Lower leg skin (tissue), 4 donors: ENCODE data around the gene DESI2. TPM values are rescaled to one million over a fixed set of nuclear protein-coding genes. Genes with fewer than 3 reads are reported as not detected.
"Not testable (repeated sequence)": the region's sequence is repeated elsewhere in the genome, so short reads cannot be mapped to it uniquely, and the experiment has no call there.

Source experiments
- DNase-seq, 2 donors: peaks; one replicate each; pipeline ENCODE4 v3.0.0-alpha.2; 2019; ENCODE audit warnings: low spot score in 2 of 2
- H3K4me3 ChIP-seq: fragments of 200-600 bp; sonication (generic); 2 replicates; pipeline ENCODE4 v1.5.1; 2017; ENCODE audit warnings: mild to moderate bottlenecking, low read depth; ENCODE audit not compliant: poor library complexity, severe bottlenecking
- CTCF ChIP-seq, 3 donors: fragments of 450-650 bp; IDR thresholded peaks; one replicate each; pipeline ENCODE4 v1.5.1; 2016; ENCODE audit warnings: antibody characterized with exemption in 3 of 3, mild to moderate bottlenecking in 3 of 3, moderate library complexity in 2 of 3
- POLR2A ChIP-seq, 2 donors: fragments of 450-650 bp; IDR thresholded peaks; one replicate each; pipeline ENCODE4 v1.6.1; 2016 to 2017; ENCODE audit warnings: antibody characterized with exemption in 2 of 2, mild to moderate bottlenecking in 1 of 2, moderate library complexity in 1 of 2
- WGBS, 2 donors: methylation state at CpG; one replicate each; pipeline ENCODE4 v1.1.5; 2018; 5-methylcytosine and 5-hydroxymethylcytosine counted together
- intact Hi-C: fragments of 100-400 bp; cut with DNase I; formaldehyde crosslinking; loops from one replicate; pipeline ENCODE4 v1.15.0; 2023; ENCODE audit warnings: low total_unique reads
- total RNA-seq, 4 donors: library from RNA; depleted of rRNA; stranded (reverse); fragments of >200 nt; gene quantifications; one replicate each; pipeline ENCODE4 v1.1.0, GENCODE V29; 2016

Gene DESI2
- total RNA-seq, 4 donors from 2014 or later = 25.2 to 30.2 (median 29.9) TPM

- no peak overlapping the region for H3K4me3 ChIP-seq
- 88 to 89% methylated on average over 3 of the region's 3 CpGs for WGBS, 2 donors
- TF ChIP-seq POLR2A (IDR thresholded peaks at IDR 0.05) (no peak), CTCF (IDR thresholded peaks at IDR 0.05) (no peak)
- intact Hi-C loops = no loop called here
- DNase-seq = no peak
Observed at GRCh38 chr1:244657421-244657820, 4.5 kb downstream of the DESI2 start.

DNA sequence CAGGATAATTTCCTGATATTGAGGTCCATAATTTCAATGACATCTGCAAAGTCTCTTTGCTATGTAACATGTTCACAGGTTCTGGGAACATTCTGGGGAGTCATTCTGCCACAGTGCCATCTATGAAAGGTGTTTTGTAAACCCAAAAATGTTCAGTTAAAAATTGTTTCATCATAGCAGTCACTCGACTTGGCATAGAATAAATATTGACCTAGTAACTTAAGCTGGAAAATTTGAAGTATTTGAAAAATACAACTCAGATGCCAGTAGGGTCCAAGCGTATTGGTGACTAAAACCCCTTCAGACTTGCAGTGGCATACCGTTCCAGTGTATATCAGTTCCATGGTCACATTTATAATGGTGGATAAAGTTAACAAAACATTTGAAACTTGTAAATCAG is 6.8 kb downstream of the DESI2 start:
- intact Hi-C loops = no loop called here
- no peak for DNase-seq
- TF ChIP-seq CTCF (IDR thresholded peaks at IDR 0.05) = no peak
- no peak for TF ChIP-seq POLR2A (IDR thresholded peaks at IDR 0.05)
- H3K4me3 ChIP-seq = no peak overlapping the region
- 76 to 85% methylated on average over 3 of the region's 3 CpGs for WGBS, 2 donors

DNA sequence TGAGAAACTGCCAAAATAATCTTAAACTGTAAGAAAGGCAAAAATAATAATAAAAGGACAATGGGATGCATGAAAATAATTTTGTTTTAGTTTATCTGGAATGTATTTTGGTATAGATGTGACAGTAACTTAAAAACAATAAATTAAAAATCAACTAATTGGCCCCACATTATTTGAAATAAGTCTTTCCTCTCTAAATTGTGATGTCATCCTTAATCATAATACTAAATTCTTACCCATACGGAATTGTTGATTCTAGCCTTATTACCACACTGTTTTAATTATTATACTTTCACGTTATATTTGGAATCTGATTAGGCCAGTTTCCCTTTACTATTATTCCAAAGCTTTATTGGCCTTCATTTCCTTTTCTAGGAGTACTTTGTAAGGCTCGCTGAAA is 7.7 kb downstream of the DESI2 start:
- intact Hi-C loops = no loop called here
- 84 to 94% methylated on average over 3 of the region's 3 CpGs for WGBS, 2 donors
- TF ChIP-seq POLR2A (IDR thresholded peaks at IDR 0.05) = no peak
- no peak for TF ChIP-seq CTCF (IDR thresholded peaks at IDR 0.05)
- H3K4me3 ChIP-seq = no peak overlapping the region
- no peak for DNase-seq

- H3K4me3 ChIP-seq, DNase-seq, intact Hi-C loops: not testable (repeated sequence)
- 99 to 100% methylated on average over 2 to 4 of the region's 4 CpGs for WGBS, 2 donors
Observed at GRCh38 chr1:244661569-244662312, 8.8 kb downstream of the DESI2 start.

DNA sequence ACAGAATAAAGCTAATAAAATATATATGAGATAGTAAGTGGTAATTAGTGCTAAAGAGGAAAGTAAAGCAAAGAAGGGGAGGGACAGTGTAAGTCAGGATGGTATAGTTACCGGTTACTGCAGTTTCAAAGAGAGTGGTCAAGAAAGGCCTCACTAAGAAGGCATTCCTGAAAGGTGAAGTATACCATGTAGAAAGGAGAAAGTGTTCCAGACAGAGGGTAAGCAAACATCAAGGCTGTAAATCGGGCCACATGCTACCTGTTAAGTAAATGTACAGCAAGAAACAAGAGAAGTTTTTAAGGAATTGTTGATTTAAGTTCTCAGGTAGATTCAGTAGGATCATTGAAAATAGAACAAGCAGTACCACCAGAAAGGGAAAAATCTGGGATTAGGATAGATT is 9.7 kb downstream of the DESI2 start:
- TF ChIP-seq POLR2A (IDR thresholded peaks at IDR 0.05) = no peak
- intact Hi-C loops = no loop called here
- H3K4me3 ChIP-seq = no peak overlapping the region
- 92 to 93% methylated on average over 2 of the region's 2 CpGs for WGBS, 2 donors
- no peak for DNase-seq

DNA sequence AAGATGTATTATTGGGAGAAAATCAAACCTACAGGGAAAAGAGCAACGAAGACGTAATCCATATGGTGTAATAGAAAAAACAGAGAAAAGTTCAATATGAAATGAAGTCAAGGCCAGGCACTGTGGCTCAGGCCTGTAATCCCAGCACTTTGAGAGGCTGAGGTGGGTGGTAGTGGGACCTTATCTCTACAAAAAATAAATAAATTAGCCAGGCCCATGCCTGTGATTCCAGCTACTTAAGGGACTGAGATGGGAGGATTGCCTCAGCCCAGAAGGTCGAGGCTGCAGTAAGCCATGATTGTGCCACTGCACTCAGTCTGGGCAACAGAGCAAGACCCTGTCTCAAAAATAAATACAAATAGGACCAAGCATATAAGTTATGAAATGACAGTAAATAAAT is 11.4 kb downstream of the DESI2 start:
- intact Hi-C loops = no loop called here
- no peak for DNase-seq
- no peak overlapping the region for H3K4me3 ChIP-seq
- TF ChIP-seq CTCF (IDR thresholded peaks at IDR 0.05) = no peak
- no peak for TF ChIP-seq POLR2A (IDR thresholded peaks at IDR 0.05)
- WGBS, 2 donors = 96% methylated on average over 3 of the region's 3 CpGs

DNA sequence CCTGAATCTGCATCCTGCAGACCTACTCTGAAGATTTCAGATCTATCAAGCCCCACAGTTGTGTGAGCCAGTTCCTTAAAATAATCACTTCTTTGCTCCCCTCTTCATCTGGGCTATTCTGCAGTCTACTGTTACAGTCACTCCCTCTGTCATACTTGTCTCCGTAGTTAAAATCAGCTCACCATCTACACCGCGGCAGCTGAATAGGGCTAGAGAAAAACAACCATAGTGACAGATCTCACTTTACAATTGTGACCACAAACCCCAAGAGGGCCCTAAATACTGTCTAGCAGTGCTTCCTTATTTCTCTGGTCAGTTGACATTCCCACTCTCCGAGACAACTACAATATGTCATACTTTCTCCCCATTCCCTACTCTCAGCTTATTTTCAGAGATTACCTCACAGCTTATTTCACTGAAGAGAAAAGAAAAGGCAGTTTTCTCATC is 12.9 kb downstream of the DESI2 start:
- TF ChIP-seq CTCF (IDR thresholded peaks at IDR 0.05) = no peak
- no peak for TF ChIP-seq POLR2A (IDR thresholded peaks at IDR 0.05)

DNA sequence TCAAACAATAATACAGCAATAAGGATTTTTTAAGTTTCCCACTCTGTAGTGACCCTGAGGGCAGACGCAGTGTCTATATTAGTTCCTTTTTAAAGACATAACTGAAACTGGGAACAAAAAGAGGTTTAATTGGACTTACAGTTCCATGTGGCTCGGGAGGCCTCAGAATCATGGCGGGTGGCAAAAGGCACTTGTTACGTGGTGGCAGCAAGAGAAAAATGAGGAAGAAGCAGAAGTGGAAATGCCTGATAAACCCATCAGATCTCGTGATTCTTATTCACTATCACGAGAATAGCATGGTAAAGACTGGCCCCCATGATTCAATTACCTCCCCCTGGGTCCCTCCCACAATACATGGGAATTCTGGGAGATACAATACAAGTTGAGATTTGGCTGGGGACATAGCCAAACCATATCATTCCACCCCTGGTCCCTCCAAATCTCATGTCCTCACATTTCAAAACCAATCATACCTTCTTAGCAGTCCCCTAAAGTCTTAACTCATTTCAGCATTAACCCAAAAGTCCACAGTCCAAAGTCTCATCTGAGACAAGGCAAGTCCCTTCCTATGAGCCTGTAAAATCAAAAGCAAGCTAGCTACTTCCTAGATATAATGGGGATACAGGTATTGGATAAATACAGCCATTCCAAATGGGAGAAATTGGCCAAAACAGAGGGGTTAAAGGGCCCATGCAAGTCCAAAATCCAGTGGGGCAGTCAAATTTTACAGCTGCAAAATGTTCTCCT is 13.9 kb downstream of the DESI2 start:
- intact Hi-C loops, DNase-seq, H3K4me3 ChIP-seq: not testable (repeated sequence)
- WGBS, 2 donors = 85 to 95% methylated on average over 6 of the region's 6 CpGs

More for the DNA sequence above, 12.9 kb downstream of the DESI2 start:
- intact Hi-C loops = no loop called here
- H3K4me3 ChIP-seq = no peak overlapping the region
- no peak for DNase-seq
- WGBS, 2 donors = 47 to 58% methylated on average over 4 of the region's 4 CpGs
